NCI-H146 treated with DMSO at 0.1 percent for 48 hours (cell line): Measurements from ENCODE around the gene GALNTL6.
"Not testable (repeated sequence)": the region's sequence is repeated elsewhere in the genome, so short reads cannot be mapped to it uniquely, and the experiment has no call there.

Experiments used
- DNase-seq: peaks from one replicate; lab custom pipeline; 2025; ENCODE audit not compliant: unreplicated experiment; lab: John Stamatoyannopoulos, UW

The GALNTL6 gene

GRCh38 chr4:172721659-172722058 lies 908.5 kb downstream of the GALNTL6 start:
- peak; percentile 89 for DNase-seq

GRCh38 chr4:172725581-172725980 lies 912.4 kb downstream of the GALNTL6 start:
- DNase-seq, result no peak

- peak; percentile 57 for DNase-seq
These were observed 912.8 kb downstream of the GALNTL6 start for GRCh38 chr4:172726001-172726423.

GRCh38 chr4:172727631-172728030 lies 914.4 kb downstream of the GALNTL6 start:
- DNase-seq, result no peak

- DNase-seq, result not testable (repeated sequence)
These were observed 920.4 kb downstream of the GALNTL6 start for GRCh38 chr4:172733645-172734044.

GRCh38 chr4:172734555-172734954 lies 921.4 kb downstream of the GALNTL6 start:
- DNase-seq, result no peak

- DNase-seq, result no peak
These were observed 922.8 kb downstream of the GALNTL6 start for GRCh38 chr4:172736046-172736445.

- no peak for DNase-seq
These were observed 927.2 kb downstream of the GALNTL6 start for GRCh38 chr4:172740434-172740833.

- DNase-seq, result no peak
These were observed 937.7 kb downstream of the GALNTL6 start for GRCh38 chr4:172750910-172751309.

GRCh38 chr4:172751550-172751949 lies 938.3 kb downstream of the GALNTL6 start:
- DNase-seq, result no peak

- DNase-seq, result no peak
These were observed 945.6 kb downstream of the GALNTL6 start for GRCh38 chr4:172758586-172759340.

- DNase-seq, result no peak
These were observed 947.3 kb downstream of the GALNTL6 start for GRCh38 chr4:172760512-172760911.

- DNase-seq, result no peak
These were observed 949.7 kb downstream of the GALNTL6 start for GRCh38 chr4:172762895-172763294.

- no peak for DNase-seq
These were observed 957.6 kb downstream of the GALNTL6 start for GRCh38 chr4:172770787-172771186.

GRCh38 chr4:172772781-172773180 lies 959.6 kb downstream of the GALNTL6 start:
- DNase-seq, result no peak

GRCh38 chr4:172776203-172776861 lies 963.1 kb downstream of the GALNTL6 start:
- DNase-seq, result no peak

GRCh38 chr4:172777729-172778431 lies 964.7 kb downstream of the GALNTL6 start:
- DNase-seq, result no peak

GRCh38 chr4:172778583-172778982 lies 965.4 kb downstream of the GALNTL6 start:
- DNase-seq, result no peak

- DNase-seq, result no peak
These were observed 967.4 kb downstream of the GALNTL6 start for GRCh38 chr4:172780566-172781081.

GRCh38 chr4:172785613-172786012 lies 972.4 kb downstream of the GALNTL6 start:
- DNase-seq, result no peak

GRCh38 chr4:172786039-172786792 lies 973.0 kb downstream of the GALNTL6 start:
- DNase-seq, result no peak
